ENCODE results near the gene DLGAP4.

The DLGAP4 gene

DNA sequence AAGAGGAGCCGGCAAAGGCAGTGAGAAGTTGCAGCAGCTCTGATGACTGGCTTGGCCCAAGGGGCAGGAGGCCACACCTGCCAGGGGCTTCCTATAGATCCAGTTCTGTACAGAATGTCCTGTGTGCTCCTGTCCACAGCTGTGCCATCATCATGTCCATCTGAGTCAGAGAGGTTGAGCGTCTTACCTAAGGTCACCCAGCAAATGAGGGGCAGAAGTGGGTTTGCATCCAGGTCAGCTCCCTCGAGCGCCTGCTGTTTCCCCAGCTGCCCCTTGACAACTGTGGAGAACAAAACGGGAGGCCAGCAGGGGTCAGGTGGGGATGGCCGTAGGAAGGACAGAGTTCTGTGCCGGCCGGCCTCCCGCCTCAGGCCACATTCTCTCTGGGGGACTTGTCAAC, 47.6 kb downstream of the DLGAP4 start:
- no peak for DNase-seq (ENCODE audit: low spot score)

DNA sequence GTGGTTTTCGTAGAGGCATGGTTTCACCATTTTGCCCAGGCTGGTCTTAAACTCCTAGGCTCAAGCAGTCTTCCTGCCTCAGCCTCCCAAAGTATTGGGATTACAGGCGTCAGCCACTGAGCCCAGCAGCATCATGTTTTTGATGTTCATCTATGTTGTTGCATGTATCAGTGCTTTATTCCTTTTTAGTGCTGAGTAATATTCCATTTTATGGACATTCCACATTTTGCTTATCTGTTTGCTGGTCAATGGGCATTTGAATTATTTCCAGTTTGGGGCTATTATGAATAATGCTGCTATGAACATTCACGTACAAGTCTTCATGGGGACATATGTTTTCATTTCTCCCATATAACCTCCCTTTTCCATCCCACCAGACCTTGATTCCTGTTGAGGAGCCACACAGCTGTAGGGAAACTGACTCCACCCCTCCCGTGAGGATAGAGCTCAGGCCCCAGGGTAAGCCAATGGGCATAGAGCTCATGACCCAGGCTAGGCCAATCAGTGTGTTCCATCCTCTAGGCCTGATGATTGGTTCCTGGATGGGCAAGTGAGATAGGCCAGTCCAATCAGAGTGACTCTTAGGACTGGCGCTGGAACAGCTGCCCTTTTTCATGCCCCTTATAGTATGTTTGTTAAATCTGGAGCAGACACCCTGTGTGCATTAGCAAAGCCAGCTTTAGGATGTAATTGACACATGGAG, 49.5 kb downstream of the DLGAP4 start:
- DNase-seq (ENCODE audit: low spot score): no peak

DNA sequence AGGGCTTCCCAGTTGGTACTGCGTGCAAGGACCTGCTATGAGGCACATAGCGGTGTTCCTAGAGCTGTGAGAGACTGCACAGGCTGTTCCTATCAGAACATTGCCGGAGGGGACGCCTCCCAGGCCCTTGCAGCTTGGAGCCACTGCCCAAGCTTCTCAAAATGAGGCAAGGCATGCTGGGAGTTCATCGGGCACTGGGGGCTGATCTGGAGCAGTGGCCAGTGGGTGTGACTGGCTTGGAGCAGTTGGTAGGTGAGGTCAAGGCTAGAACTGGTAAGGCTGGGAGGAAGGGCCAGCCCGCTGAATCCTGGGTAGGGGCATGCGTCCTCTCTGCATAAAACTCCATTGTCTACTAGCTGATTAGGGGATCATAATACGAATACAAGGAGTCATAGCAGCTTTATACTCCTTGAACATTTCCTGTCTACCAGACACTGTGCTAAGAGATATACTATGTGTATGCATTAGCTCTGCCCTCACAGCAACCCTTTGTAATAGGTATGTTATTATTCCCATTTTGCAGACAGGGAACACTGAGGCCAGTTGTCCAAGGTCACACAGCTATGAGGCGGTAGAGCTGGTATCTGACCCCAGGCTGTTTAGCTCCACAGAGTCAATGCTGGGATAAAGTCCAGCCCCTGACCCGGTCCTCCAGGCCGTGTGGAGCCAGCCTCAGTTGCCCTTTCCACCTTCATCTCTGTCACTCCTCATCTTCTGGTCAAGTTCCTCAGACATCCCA, 53.7 kb downstream of the DLGAP4 start:
- no peak for DNase-seq (ENCODE audit: low spot score)

DNA sequence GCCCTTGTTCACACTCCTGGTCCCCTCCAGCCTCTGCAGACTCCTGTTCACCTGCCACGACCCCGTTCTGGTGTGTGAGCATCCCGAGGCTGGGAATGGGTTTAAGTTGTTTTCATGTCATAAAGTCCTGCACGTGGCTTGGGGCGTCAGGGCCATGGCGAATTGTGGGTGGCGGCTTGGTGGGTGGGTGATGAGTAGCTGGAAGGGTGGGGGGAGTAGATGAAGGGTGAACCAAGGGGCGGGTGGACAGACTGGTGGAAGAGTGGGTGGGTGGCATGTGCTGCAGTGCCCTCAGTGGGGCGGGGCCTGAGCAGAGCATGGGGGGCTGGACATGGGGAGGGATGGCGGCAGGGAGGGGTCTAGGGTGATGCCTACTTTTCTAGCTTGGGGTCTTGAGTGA, 54.3 kb downstream of the DLGAP4 start:
- DNase-seq (ENCODE audit: low spot score): no peak

DNA sequence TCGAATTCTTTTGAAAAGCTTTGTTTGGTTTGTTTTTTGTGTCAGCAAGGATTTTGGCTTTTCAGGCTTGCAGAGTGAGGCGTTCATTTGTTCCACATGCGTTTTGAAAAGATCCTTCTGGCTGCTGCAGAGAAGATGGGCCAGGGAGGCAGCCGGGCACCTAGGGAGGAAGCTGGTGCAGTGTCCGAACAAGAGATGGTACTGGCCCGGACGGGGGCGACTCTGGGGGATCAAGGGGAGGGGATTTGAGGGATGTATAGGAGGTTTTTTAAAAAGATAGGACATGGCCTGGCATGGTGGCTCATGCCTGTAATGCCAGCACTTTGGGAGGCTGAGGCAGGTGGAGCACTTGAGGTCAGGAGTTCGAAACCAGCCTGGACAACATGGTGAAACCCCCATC, 55.3 kb downstream of the DLGAP4 start:
- DNase-seq (ENCODE audit: low spot score): no peak

DNA sequence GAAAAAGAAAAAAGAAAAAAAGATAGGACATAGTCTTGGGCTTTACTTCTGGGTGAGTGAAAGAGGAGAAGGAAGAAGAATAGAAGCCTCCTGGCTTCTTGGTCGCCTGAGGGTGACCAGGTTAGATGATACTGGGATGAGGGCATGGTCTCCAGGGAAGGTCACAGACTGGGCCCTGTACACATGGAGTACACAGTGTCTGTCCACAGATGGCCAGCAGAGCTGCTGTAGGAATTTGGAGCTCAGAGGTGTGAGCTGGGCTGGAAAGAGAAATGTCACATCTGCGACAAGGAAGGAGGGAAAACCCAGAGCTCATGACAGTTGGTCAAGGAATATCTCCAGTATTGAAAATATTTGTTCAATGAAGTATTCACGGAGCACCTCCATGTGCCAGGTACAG, 56.1 kb downstream of the DLGAP4 start:
- DNase-seq (ENCODE audit: low spot score): no peak

DNA sequence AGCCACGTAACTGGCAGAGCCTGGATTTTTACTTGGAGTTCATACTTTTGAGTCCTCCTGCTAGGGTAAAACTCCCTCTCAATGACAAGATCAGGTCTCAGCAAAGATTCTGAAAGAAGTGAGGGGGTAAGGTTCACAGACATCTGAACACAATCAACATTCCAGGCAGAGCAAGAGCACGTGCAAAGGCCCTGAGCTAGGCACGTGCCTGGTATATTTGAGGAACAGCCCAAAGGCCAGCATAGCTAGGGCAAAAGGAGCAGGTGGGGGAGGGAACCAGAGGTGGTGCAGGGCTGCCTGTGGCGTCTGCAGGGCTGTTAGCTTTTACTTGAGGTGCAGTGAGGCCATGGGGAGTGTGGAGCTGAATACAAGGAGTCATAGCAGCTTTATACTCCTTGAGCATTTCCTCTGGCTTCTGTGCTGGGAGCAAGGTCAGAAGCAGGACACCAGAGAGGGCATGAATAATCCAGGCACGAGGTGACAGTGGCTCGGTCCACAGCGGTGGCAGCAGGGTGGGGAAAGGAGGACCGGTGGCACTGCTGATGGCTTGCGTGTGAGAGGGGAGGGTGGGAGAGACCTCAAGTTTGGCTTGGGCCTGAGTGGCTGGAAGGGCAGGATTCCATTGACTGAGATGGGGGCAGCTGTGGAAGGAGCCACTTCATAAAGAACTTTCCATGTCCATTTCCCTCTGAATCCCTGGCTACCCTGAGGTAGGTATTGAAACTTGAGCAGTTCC, 57.0 kb downstream of the DLGAP4 start:
- no peak for DNase-seq (ENCODE audit: low spot score)

DNA sequence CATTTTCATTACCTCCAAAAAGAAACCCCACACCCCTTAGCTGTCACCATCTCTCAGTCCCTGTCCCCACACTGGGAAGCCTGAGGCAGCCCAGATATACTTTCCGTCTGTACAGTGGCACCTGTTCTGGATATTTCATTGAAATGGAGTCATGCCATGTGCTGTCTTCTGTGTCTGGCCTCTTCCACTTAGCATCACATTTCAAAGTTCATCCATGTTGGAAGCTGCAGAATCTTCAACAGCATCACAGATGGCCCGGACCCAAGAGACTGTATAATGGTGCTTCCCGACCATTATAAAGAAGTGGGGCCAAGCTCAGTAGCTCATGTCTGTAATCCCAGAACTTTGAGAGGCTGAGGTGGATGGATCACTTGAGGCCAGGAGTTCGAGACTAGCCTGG, 58.4 kb downstream of the DLGAP4 start:
- no peak for DNase-seq (ENCODE audit: low spot score)

DNA sequence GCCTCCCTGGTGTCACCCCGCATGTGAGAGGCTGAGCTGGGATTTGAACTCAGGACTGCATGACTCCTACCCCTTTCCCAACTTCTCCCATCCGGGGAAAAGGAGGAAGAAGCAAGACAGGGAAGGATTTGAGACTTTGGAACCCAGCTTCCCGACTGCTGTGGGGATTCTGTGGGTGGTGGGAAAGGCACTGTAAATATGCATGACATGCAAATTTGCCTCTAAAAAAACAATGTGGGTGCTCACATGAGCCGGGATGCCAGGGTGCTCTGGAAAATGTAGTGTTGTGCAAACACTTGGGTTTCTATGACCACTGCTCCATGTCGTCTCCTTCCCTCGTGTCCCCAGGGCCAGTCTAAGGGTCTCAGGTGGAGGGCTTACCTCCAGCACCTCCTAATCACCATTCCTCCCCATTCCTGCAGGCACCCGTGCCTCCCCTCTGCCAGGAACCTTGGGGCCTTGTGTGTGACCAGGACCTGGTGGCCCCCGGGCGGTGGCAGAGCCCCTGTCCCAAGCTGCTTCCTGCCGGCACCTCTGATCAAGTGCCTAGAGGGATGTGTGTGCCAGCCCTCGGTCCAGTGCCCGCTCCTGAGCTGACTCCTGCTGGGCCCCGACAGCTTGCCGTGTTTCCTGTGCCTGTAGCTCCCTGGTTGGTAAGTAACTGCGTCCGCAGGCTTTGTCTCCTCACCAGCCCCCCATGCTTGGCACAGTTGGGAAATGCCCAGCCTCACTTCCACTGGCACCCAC, 60.7 kb downstream of the DLGAP4 start:
- DNase-seq (ENCODE audit: low spot score): no peak

DNA sequence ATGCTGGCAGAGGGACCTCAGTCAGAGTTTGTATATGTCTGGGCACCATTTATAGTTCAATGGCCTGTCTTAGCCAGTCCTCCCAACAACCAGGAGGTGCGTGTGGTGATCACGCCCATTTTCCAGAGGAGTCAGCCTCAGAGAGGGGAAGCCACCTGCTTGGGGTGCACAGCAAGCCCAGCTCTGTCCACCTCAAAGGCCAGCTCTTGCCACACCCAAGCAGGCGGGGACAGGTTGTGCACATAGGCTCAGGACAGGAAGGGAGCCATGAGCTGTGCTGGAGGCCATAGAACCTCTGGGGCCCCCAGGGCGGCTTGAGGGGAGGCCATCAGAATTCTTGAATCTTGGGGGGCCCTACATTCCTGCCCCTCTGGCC, 61.2 kb downstream of the DLGAP4 start:
- no peak for DNase-seq (ENCODE audit: low spot score)

DNA sequence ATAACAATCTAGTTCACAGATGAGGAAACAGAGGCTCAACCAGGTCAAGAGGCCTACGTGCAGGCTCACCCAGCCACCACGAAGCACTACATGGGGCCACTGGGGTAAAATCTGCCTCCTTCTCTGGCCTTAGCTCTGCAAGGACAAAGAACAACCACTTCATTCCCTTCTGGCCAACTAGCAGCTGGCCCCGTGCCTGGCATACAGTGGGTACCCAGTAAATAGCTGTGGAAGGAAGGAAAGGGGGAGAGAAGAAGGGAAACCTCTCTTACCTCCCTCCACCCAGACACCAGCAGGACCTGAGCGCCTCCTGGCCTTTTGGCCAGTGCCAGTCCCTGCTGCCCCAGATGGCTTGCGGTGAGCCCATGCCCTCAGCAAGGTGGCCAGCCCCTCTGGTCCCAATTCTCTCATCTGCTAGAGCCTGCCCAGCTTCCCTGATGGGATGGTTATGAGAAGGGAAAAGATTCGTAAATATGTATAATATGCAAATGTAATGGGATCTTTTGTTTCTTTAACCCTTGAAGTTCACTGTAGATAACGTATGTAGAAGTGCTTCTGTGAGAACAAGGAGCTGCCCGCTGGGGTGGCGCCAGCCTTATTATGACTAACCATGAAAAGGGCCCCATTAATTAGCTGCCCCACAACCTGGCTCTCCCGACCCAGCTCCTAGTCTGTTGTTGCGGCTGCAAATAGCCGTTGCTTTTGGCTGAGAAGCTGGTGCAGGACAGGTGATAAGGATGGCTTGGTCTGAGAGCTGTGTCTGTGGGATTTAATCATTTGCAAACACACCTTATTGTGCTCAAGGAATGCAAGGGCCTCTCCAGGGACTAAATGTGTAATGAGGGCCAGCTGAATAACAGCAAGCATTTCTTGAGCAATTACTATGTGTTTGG, 62.0 kb downstream of the DLGAP4 start:
- DNase-seq (ENCODE audit: low spot score): no peak

DNA sequence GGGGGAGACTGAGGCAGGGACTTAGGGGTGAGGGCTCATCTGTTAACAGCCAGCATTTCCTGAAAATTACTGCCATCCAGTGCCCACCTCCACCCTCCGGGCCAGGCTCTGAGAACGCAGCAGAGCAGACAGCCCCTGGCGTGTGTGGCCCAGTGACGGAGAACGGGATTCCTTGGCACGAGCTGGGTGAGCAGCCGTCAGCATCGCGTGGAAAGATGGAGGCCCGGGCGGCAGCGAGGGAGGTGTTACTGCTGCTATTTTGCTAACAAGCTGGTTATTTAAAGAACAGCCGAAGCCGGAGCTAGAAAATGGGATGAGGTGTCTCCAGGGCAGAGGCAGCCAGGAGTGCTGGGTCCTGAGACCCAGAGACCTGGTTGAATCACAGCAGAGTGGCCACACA, 62.7 kb downstream of the DLGAP4 start:
- DNase-seq (ENCODE audit: low spot score): no peak

DNA sequence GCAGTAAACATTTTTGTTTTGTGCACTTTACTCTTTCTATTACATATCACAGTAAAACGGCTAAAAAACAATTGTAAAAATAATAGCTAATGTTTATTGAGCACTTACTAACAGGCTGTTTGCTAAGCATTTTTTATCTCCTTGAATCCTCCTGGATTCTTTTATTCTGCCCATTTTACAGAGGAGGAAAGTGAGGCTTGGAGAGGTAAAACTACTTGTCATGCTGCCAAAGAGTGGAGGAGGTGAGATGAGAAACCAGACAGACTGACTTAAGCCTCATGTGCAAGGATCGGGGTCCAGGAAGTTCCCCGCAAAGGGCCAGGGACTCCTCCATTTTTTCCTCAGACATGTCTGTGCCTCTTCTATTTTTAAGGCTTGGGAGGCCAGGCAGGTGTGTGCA, 63.6 kb downstream of the DLGAP4 start:
- DNase-seq (ENCODE audit: low spot score): no peak

DNA sequence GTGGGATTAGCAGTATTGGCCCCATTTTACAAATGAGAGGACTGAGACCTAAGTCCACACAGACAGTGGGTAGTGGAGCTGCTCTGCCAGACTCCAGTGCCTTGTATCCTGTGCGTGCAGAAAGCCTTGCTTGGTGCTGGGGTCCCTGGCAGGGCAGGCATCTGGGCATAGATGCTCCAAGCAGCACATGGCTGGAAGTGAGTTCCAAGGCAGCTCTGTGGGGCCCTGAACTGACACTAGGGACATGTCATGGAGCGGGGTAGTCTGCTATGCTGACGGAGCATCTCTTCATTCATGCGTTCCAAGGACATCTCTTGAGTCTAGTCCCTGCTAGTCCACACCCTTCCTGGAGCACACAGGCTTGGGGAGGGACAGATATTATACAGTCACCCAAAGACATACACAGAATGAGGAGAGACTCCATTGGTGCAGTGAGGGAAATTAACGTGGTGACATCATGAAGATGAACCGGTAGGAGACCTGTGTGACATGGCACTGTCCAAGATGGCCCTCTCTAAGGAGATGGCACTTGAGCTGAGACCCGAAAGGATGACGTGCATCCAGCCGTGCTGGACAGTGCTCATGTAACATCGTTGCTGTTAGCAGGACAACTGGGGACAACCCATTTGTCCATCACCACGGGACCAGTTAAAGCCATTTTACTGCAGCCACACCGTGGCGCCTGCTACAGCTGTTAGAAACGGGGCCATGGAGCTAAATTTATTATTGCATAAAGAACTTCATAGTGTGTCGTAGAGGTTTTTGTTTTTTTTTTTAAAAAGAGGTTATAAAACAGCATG, 65.1 kb downstream of the DLGAP4 start:
- no peak for DNase-seq (ENCODE audit: low spot score)

DNA sequence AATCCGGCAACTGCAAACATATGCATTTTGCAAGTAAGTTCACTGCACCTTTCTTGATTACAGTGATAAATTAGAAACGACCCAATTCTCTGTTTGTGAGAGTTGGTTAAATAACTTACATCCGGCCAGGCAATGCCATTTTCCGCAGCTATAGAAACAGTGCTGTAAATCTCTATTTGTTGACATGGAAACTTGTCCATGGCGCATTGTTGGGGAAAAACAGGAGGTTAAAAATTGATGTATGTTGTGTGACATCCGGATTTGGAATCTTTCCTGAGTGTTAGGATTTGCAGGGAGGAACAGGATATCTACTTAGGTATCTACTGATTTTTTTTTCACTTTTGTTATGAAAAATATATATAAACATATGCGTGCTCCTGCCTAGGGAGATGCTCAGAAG, 66.5 kb downstream of the DLGAP4 start:
- no peak for DNase-seq (ENCODE audit: low spot score)

DNA sequence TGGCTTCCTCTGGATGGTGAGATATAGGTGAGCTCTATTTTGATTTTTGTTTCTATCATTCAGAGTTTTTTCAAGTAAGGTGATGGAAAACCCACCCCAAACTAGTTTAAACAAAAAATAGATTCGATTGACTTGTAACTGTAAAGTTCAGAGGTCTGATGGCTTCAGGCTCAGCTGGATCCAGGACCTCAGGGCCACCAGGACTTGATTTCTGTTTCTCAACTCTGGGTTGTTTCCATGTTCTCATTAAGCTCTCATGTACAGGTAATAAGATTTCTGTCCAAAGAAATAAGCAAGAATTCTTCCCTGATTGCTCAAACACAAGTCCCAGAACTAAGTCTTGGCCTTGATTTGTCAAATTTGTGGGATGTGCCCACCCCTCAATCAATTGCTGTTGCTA, 67.0 kb downstream of the DLGAP4 start:
- DNase-seq (ENCODE audit: low spot score): no peak

DNA sequence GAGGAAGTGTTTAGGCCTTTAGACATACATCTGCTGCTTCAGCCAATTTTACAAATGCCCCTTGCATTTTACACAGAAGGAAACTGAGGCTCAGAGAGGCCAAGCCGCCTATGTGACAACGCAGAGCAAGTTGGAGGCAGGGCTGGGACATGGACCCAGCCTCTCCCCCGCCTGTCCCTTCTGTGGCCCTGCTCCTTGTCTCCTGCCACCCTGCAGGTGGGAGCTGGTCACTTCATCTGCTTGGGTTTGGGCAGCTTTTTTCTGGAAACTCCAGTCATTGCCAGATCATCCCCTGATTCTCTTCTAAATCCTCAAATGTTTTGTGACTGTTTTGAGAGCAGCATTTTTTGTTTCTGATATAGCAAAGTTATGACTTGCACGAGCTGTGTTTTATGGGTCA, 68.9 kb downstream of the DLGAP4 start:
- DNase-seq (ENCODE audit: low spot score): no peak

DNA sequence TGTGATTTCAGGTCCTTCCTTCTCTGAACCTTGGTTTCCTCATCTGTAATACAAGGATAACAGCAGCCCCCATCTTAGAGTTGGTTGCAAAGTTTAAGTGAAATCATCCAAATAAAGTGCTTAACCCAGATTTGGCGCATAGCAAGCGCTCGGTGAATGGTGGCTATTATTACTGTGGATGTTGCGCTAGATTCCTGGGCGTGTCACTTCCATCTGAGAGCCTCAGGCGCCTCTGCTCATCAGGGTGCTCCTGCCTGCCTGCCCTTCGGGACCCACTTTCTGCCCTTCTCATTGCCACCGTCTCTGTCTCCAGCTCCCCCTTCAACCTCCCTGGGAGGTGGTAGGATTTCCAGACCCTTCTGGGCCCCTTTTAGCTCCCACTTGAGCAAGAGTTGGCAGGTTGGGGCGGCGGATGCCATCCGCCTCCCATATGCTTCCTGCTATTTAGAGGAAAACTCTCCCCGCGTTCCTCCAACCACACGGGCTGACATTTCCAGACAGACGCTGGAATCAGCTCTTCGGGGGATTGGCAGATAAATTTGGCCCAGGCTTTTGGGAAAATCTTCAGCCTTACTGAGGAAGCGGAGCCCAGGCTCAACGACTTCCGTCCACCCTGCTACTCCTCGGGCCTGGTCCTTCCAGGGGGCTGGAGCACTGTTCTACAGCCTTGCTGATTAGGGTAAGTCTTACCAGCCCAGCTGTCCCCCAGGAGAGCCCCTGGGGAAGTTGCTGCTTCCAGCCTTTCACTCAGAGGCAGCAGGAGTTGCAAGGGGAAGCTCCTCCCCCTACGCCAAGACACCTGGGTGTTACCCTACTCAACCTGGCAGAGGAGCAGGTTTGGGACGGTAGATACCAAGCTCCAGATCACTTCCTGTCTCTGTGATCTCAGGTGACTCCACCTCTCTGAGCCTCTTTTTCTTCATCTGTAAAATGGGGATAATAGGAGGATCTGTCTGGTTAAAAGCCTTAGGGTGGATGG, 71.5 kb downstream of the DLGAP4 start:
- no peak for DNase-seq (ENCODE audit: low spot score)

DNA sequence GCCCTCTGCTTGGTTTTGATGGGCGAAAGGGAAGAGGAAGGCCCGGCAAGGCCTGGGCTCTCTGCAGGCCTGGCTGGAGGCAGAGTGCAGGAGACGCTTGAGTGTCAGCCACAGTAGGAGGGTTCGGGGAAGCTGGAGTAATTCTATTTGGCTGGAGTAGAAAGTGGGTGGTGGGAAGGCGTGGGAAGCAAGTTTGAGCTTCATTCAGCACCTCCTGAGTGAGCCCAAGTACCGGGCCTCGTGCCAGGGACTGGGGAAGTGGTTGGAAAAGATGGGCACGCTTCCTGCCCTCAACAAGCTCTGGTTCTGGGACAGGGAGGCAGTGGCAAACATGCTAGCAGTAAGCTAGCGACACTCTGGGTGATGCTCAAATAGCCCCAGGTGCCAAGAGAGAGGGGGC, 72.5 kb downstream of the DLGAP4 start:
- no peak for DNase-seq (ENCODE audit: low spot score)
